NCI-H2196 treated with DMSO at 0.1 percent for 48 hours (cell line): ENCODE data around the gene YLPM1.
A peak's percentile ranks its signal among the peaks of the same experiment; 100 is the strongest.

Experiments used
- DNase-seq: peaks from one replicate; lab custom pipeline; 2025; ENCODE audit not compliant: unreplicated experiment; lab: John Stamatoyannopoulos, UW

The YLPM1 gene

GRCh38 chr14:74792249-74793039 lies 29.3 kb downstream of the YLPM1 start:
- no peak for DNase-seq

DNA sequence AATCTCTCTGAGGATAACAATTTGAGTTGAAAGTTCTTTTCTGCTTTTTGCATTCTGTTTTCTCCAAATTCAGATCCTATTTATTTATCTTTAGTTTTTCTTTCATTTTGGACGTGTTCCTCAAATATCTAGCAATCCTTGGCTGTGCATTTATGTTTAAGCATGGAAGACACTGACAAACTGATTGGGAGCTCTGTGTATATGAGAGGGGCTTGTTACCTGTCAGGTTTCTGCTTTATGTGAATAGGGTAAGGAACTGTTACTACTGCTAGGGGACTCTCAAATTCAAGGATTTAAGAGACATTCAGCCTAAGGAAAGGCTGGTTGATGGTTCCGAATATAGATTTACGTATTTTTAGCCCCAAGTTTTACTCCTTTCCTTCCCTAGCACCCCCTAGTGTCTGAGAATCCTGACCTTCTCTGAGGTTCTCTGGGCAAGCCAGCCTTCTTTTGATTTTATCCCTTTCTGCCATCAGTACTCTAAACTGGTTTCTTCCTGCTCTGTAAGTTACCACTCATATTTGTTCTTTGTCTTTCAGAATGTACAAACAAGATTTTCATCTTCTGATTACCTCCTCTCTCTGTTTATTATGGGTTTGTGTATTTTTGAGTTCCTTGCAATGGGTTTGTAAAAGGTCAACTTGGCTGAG lies 30.5 kb downstream of the YLPM1 start:
- DNase-seq = no peak

GRCh38 chr14:74794947-74795346 lies 31.8 kb downstream of the YLPM1 start:
- no peak for DNase-seq

GRCh38 chr14:74799765-74800164 lies 36.6 kb downstream of the YLPM1 start:
- no peak for DNase-seq

DNA sequence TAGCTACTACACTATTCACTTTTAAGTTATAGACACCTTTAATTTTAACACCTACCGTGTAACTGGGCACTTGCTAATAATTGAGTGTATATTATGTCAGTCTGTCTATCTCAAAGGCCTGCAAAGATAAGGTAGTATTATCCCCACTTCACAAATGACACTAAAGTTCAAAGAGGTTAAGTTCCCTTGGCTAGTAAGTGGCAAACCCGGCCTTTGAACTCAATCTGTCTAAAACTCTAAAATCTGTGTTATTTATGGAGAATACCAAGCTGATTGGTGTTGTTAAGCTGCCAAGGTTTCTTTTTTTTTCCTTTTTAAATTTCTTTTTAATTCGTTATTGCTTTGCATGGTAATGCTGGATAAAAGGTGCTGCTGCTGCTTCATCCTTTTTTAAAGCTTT lies 37.7 kb downstream of the YLPM1 start:
- no peak for DNase-seq

- no peak for DNase-seq
Observed at GRCh38 chr14:74801396-74801795, 38.3 kb downstream of the YLPM1 start.

DNA sequence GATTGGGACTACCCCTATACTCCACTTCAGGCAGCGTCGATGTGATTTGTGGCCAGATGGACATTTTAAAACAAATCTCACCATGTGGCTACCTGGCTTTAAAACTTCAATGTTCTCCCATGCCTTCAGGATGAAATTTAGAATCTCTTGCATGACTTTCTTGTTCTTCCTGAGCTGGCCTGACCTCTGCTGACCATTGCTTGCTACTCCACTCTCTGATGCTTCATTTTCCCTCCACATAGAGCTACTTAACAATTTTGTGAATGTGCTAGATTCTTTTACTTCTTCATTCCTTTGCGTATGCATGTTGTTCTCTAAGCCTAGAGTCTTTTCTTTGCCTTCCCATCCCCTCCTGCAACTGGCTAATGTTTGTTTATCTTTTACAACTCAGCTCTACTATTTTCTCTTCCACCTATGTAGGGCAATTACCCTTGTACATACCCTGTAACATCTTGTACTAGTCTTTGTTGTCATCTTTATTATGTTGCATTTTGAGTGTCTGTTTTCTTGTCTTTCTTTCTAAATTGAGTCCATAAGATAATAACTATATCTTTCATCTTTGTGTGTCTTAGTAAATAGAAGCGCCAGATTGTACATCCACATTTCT lies 41.2 kb downstream of the YLPM1 start:
- peak; percentile 29 for DNase-seq

DNA sequence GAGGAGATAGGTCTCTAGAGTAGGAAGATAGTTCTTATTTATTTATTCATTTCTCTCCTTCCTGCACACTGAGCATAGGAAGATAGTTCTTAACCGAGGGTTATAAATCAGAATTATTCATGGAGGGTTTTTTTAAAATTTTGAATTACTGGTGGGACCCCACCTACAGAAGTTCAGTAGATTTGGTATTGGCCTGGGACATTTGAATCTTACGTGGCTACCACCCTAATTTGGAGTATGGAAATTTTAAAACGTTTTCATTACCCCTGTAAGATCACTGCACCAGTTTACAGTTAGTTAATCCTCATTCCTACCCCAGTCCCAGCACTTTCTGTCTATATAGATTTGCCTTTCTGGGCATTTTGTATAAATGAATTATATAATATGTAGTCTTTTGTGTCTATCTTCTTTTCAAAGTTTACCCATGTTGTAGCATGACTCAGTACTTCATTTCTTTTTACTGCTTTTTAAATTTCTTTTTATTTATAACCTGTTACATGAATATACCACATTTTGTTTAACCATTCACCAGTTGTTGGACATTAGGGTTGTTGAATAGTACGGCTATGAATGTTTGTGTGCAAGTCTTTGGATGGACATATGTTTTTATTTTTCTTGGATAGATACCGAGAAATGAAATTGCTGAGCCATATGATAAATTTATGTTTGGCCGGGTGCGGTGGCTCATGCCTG lies 44.9 kb downstream of the YLPM1 start:
- no peak for DNase-seq

- DNase-seq = no peak
Observed at GRCh38 chr14:74816124-74816523, 53.0 kb downstream of the YLPM1 start.

DNA sequence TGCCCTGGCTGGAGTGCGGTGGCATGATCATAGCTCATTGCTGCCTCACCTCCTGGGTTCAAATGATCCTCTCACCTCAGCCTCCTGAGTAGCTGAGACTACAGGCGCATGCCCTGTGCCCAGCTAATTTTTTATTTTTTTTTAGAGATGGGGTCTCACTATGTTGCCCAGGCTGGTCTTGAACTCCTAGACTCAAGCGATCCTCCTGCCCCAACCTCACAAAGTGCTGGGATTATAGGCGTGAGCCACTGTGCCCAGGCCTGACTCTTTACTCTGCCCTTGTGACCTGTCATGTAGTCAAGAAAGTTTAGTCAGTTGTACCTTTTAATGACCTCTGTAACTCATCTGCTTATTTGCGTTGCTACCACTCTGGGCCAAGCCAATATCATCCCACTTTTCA lies 57.2 kb downstream of the YLPM1 start:
- DNase-seq = no peak

DNA sequence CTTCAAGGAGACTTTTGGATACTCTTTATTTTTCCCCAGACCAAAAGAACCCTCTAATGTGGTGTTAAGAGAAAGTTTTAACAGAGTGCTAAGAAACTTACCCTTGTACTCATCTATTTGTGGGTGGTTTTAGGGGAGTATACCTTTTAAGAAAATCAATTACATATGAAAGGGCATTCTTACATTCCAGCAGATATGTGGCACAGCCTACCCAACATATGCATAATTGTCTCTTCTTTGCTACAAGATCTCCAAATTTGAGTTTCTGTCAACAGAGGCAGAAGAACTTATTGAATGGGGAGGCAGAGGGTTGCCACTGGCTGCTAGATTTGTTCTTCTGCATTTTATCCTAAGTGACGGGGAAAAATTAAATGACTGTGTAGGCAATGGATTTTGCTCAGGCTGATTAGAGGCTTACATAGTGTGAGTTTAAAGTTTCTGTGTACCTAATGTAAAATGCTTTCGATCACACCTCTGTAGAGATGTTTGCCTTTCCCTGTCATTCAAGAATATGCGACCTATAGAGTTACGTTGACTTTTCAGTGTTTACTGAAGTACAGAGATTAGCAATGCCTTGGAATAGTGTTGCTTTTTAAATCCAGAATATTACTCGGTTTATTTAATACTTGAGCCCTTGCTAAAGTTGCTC lies 58.3 kb downstream of the YLPM1 start:
- no peak for DNase-seq

GRCh38 chr14:74824997-74825396 lies 61.9 kb downstream of the YLPM1 start:
- no peak for DNase-seq

DNA sequence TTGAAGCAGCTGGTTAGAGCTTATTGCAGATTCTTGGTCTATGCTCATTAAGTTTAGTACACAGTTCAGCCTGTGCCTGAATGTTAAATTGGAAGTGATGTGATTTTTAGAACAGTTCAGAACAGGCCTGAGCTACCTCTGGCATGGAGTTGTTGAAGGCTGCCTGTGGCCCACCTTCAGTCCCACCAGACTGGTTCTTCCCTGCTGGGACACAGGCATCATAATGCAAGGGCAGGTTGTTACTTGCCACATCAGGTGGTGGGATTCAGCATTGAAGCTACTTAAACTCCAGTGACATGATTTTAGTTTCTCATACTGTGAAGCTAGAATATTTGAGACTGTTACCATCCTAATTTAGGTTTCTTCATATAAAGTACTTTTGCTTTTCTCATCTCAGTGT lies 63.5 kb downstream of the YLPM1 start:
- DNase-seq = no peak

GRCh38 chr14:74829251-74829650 lies 66.1 kb downstream of the YLPM1 start:
- no peak for DNase-seq

- no peak for DNase-seq
Observed at GRCh38 chr14:74832849-74833248, 69.7 kb downstream of the YLPM1 start.

DNA sequence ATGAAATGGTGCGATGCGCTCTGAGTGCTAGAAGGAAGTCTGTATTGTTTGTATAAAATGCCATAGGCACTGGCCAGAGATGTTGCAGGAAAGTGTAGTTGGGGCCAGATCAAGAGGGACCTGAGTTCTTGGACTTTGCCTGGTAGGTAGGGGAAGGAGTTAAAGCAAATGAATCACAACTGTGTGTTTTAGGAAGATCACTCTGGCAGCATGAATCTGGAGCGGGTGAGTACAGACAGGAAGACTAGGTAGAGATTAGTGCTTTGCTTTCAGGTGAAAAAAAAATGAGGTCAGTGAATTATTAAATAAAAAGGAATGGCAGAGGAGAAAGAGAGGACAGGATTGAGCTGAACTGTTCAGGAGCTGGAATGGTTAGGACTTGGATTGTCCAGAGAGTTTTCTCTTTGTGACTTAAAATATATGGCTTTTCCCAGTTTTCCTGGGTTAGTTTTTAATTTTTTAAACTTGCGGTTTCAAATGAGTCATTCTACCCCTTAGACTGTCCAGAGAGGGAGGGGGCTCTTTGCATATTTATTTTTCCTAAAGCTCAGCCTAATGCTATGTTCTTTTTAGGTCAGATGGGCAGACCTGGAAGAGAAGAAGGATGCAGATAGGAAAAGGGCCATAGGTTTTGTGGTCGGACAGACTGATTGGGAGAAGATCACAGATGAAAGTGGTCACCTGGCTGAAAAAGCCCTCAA lies 71.7 kb downstream of the YLPM1 start:
- DNase-seq = no peak

- no peak for DNase-seq
Observed at GRCh38 chr14:74835645-74836250, 72.6 kb downstream of the YLPM1 start.

GRCh38 chr14:74836251-74836960 lies 73.3 kb downstream of the YLPM1 start:
- DNase-seq = no peak

- no peak for DNase-seq
Observed at GRCh38 chr14:74838166-74838565, 75.0 kb downstream of the YLPM1 start.
